NB4 (cell line): ENCODE results near the gene LRRK2.

Experiments used
- CTCF ChIP-seq: IDR thresholded peaks from one replicate; pipeline ENCODE4 v1.5.1; 2012; ENCODE audit warnings: low read depth, low read length
- POLR2A ChIP-seq: IDR thresholded peaks from 2 replicates; pipeline ENCODE4 v1.6.1; 2011; ENCODE audit warnings: mild to moderate bottlenecking; ENCODE audit not compliant: insufficient read length; ENCODE audit errors: extremely low read depth
- TF ChIP-seq, protein P1 (sequence below): IDR thresholded peaks from 2 replicates; pipeline ENCODE4 v1.6.1; 2011; ENCODE audit warnings: low read depth, low read length

- TF ChIP-seq CTCF: no peak
- TF ChIP-seq POLR2A: no peak
- TF ChIP-seq, protein P1, sequence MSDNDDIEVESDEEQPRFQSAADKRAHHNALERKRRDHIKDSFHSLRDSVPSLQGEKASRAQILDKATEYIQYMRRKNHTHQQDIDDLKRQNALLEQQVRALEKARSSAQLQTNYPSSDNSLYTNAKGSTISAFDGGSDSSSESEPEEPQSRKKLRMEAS: no peak
Measured at GRCh38 chr12:40330180-40330579, 105.4 kb downstream of the LRRK2 start.
